GM04503 (cell line): ENCODE data around the gene SUSD3.
A peak's percentile ranks its signal among the peaks of the same experiment; 100 is the strongest.
"Not testable (repeated sequence)": the region's sequence is repeated elsewhere in the genome, so short reads cannot be mapped to it uniquely, and the experiment has no call there.

Source experiments
- DNase-seq: peaks from one replicate; pipeline ENCODE4 v3.0.0-alpha.2; 2012; ENCODE audit warnings: low read depth

The SUSD3 gene

GRCh38 chr9:93093877-93094657, 35.6 kb downstream of the SUSD3 start:
- DNase-seq, result no peak

DNA sequence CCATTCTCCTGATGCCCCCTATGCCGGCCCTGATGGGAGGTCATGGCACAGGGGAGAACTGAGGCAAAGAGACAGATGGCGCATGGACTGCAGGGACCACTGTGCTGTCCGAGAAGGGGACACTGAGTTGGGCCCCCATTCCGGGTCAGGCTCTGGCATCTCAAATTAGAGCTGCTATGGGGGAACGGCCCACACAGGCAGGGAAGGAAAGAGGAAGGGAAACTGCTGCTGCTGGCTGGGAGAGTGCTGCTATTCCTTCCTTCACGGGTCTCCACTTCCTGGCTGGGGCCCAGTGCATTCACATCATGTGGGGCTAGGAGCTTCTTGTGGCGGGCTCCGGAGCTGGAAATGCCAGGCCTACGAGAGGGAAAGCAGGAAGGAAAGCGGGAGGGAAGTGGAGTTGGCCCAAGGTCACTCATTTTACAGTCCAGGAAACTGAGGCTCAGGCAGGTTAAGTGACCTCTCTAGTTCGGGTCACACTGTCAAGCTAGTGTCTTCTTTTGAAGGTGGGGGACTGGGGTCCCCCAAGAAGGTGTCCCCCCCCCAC, 36.2 kb downstream of the SUSD3 start:
- no peak for DNase-seq

DNA sequence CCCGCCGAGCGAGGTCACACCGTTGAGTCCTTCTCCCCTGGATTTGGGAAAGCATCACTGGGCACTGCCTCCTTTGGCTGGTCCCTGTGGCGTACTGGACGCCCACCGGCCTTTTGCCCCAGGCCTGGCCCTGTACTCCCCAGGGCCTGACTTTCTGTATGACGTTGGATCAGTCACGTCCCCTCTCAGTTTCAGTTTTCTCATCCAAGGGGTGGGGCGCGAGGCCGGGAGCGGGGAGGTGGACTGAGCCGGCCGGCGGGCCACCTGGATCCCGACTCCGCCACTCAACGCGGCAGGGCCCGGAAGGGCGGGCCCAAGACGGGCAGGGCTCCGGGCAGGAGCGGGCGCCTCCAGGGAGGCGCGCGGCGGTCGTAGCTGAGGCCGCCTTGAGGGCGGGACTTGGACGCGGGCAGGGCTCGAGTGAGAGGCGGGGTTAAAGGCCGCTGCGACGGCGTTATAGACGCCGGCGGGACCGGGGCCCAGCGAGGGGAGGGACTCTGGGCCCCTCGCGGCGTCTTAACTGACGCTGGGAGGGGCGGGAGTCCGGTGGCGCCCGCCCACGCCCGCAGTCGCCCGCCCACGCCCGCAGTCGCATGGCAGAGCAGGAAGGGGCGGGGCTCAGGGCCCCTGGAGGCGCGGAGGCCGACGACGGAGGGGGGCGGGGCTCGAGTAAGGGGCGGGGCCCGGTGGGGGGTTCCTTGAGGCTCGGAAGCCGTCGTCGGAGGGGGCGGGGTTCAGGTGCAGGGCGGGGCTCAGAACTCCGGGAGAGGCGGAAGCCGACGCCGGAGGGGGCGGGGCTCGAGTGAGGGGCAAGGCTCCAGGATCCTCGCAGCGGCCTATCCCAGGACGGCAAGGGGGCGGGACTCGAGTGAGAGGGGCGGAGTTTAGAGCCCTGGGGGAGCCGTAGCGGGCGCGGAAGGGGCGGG, 37.0 kb downstream of the SUSD3 start:
- peak; percentile 73 for DNase-seq

GRCh38 chr9:93096131-93096802, 37.8 kb downstream of the SUSD3 start, which contains the start of gene CARD19:
CARD19 (plus strand) TSS chr9:93096217; CDS start chr9:93096346, 129 bp downstream.
- DNase-seq, result no peak

DNA sequence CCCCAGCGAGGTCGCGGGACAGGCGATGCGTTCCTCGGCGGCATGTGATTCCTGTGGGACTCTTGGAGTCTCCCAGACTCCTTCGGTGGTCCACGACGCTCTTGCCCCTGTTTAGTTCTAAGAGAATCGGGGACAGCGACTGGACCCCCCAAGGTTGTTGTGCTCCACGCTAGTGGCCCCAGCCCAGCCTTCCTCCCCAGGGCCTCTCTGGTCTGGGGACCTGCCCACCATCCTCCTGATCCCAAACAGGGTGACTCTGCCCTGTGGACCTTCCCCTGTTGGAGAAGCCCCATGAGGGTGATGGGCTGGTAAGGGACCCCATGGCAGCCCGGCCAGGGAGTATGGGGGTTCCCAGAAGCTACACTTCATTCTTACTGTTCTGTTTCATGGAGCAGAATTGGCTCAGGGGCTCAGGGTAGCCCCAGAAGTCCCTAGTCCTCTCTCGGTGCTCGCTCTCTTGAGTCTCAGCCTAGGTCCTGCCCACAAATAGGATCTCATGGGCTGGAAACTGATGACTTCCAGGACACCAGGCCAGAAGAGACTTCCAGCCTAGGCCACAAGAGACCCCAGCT, 38.4 kb downstream of the SUSD3 start:
- DNase-seq, result no peak

GRCh38 chr9:93097511-93098201, 39.2 kb downstream of the SUSD3 start:
- DNase-seq, result no peak

GRCh38 chr9:93098236-93098946, 39.9 kb downstream of the SUSD3 start:
- DNase-seq, result peak; percentile 82

DNA sequence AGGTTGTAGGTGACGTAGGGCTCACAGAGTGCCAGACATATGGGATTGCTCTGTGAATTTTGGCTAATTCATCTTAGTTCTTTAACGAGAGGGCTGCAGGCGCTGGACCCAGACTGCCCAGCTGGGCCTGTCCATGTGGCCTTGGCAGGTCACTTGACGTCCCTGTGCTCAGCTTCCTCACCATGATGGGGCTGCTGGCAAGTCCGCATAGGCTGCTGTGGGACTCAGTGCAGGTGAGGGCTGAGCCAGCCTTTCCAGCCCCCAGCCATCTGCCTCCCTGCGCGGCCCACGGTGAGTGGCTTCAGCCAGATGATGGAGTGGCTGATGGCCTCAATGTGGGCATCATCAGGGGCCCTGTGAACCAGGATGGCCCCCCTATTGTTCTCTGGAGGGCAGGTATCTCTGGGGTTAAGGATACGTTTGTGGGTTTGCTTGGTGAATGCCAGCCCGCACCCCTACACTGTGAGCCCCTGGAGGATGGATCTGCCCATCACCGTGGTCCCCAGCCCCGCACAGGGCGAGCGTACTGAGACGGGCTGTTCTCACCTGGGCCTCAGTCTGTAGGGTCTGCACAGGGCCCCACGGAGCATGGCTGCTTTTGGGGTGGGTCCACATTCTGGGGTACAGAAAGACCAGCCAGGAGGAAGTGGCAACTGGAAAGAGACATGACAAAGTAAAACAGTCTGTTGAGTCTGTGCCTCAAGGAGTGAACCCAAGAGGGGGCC, 41.2 kb downstream of the SUSD3 start:
- DNase-seq, result no peak

DNA sequence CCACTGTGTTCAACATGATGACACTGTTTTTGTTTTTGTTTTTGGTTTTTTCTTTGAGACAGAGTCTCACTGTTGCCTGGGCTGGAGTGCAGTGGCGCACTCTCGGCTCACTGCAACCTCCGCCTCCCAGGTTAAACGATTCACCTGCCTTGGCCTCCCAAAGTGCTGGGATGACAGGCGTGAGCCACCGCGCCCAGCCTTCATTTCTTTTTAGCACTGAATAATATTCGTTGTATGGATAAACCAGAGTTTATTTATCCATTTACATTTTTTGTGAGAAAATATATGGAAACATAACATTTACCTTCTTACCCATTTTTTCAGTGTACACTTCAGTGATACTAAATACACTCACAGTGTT, 41.8 kb downstream of the SUSD3 start:
- no peak for DNase-seq

GRCh38 chr9:93101086-93101485, 42.6 kb downstream of the SUSD3 start:
- not testable (repeated sequence) for DNase-seq

GRCh38 chr9:93105620-93106019, 47.1 kb downstream of the SUSD3 start:
- no peak for DNase-seq

GRCh38 chr9:93107151-93107824, 48.8 kb downstream of the SUSD3 start:
- no peak for DNase-seq

GRCh38 chr9:93107825-93108161, 49.3 kb downstream of the SUSD3 start:
- no peak for DNase-seq

GRCh38 chr9:93108291-93109041, 50.0 kb downstream of the SUSD3 start:
- DNase-seq, result no peak

DNA sequence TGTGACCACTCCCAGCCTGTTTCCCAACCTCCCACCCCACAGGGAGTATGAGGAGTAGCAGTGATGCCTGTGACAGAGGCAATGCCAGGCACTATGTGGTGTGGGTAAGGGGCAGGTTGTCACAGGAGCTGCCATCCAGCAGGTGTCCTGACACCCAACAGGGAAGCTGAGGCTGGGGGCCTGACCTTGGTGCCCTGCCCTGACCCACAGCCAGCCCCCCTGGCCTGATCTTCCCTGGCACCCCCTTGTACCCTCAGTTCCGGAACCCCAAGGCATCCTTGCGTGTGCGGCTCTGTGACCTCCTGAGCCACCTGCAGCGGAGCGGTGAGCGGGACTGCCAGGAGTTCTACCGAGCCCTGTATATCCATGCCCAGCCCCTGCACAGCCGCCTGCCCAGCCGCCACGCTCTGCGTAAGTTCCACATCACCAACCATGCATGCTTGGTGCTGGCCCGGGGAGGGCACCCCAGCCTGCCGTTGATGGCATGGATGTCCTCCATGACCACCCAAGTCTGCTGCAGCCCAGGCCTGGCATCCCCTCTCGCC, 51.9 kb downstream of the SUSD3 start:
- no peak for DNase-seq

DNA sequence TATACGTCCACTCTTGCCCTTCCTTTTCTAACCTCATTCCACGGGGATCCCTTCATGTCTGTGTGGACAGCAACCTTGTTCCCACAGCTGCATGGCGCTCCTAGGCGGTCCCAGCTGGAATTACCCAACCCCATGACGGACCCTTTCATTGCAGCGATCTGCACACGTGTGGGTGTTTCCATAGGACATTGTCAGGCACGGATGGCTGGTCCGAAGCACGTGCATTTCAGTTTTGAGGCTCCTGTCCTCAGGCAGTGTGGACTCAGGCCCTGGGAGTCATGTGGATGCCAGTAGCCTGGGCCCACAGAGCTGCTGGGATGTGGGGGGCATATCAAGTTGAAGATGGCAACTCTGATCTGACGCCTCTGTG, 52.5 kb downstream of the SUSD3 start:
- DNase-seq, result no peak

GRCh38 chr9:93111371-93112115, 53.0 kb downstream of the SUSD3 start:
- no peak for DNase-seq
